ENCODE measurements around the gene HIF1A. TPM values are rescaled to one million over a fixed set of nuclear protein-coding genes. Genes with fewer than 3 reads are reported as not detected.
A peak's percentile ranks its signal among the peaks of the same experiment; 100 is the strongest.

Gene HIF1A
- total RNA-seq, 1 donor from 2014 or later, result 129 TPM

DNA sequence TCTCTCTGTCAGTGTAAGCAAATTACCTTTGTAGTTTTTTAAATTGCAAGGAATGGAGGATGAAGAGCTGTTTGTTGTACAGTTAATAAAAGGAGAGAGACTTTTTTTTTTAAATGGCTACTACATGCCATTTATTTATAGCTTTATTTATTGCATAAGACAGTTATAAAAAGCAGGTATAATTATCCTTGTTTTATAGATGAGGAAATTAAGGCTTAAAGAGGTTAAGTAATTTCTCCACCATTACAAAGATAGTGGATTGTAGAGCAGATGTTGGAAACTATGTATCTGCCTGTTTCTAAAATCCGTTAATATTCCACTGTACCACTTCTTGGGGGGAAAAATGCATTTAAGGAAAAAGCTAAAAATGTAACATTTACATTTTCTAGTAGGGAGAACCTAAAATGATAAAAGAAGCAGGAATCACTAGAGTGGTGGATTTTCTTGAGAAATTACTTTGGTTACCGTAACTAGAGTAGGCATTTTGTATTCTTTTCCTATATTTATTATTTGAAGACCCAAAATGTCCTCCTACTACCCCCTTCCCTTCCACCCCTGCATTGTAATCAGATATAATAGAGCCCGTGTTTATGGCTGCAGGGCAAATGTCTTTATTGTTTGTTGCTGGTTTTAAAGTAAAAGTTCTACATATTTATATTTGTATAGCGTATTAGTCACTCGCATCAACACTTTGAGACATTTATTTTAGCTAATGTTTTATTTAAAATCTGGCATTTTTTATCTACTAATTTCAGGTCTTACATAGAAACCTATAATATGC lies 69.2 kb downstream of the HIF1A start:
- peaks cover 49% of the 10 kb centered on the region for H3K4me1 Mint-ChIP-seq
- no peak overlapping the region for H3K27ac Mint-ChIP-seq (ENCODE audit: unreplicated experiment)
- DNase-seq (ENCODE audit: low read depth, low spot score), result no peak
- peak overlapping the region; percentile 99 for H3K4me3 Mint-ChIP-seq
- H3K36me3 Mint-ChIP-seq (ENCODE audit: low read depth), result no peaks in the 10 kb centered on the region
- TF ChIP-seq, protein P1, sequence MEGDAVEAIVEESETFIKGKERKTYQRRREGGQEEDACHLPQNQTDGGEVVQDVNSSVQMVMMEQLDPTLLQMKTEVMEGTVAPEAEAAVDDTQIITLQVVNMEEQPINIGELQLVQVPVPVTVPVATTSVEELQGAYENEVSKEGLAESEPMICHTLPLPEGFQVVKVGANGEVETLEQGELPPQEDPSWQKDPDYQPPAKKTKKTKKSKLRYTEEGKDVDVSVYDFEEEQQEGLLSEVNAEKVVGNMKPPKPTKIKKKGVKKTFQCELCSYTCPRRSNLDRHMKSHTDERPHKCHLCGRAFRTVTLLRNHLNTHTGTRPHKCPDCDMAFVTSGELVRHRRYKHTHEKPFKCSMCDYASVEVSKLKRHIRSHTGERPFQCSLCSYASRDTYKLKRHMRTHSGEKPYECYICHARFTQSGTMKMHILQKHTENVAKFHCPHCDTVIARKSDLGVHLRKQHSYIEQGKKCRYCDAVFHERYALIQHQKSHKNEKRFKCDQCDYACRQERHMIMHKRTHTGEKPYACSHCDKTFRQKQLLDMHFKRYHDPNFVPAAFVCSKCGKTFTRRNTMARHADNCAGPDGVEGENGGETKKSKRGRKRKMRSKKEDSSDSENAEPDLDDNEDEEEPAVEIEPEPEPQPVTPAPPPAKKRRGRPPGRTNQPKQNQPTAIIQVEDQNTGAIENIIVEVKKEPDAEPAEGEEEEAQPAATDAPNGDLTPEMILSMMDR (conservative IDR thresholded peaks at IDR 0.05), result no peak
- H3K9me3 Mint-ChIP-seq, result no peaks in the 10 kb centered on the region
- no peaks in the 10 kb centered on the region for H3K27me3 Mint-ChIP-seq (ENCODE audit: low read depth)

DNA sequence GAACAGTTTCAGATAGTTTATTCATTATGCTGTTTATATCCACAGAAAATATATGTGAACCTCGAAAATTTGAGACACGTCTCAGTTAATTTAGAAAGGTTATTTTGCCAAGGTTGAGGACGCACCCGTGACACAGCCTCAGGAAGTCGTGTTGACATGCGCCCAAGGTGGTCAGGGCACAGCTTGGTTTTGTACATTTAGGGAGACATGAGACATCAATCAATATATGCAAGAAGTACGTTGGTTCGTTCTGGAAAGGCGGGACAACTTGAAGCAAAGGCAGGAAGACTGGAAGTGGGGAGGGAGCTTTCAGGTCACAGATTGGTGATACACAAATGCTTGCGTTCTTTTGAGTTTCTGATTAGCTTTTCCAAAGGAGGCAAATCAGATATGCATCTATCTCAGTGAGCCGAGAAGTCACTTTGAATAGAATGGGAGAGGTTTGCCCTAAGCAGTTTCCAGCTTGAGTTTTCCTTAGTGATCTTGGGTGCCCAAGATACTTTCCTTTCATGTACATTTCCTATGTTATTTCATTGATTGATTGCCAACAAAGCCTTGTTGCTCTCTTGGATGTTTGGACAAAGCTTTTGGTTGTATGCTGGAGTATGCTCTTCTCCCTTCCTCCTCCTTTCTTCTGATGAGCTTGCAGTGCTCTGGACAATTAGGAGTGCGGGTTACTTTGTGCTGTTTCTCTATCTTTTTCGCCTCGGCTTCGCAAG lies 70.1 kb downstream of the HIF1A start:
- no peaks in the 10 kb centered on the region for H3K9me3 Mint-ChIP-seq
- H3K27ac Mint-ChIP-seq (ENCODE audit: unreplicated experiment), result peak overlapping the region; percentile 91

DNA sequence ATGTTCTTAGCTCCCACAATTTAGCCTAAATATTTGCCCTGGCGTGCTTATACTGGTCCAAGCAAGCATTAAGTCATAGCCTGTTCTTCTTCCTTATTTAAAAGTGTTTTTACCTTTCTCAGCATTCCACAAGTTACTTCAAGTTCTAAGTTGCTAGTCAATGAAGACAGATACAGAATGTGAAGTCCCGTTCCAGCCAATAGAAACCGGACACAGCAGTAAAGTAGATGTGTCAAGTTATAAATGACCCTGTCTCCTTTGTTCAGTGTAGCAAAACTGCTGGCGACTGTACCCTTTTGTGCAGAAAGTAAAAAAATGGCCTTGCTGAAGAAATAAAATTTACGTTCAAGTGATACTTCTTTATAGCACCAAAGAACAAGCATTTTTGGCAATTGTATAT lies 70.8 kb downstream of the HIF1A start:
- Mint-ChIP-seq H3K27me3 (ENCODE audit: low read depth) (no peaks in the 10 kb centered on the region), H3K36me3 (ENCODE audit: low read depth) (no peaks in the 10 kb centered on the region), H3K9me3 (no peaks in the 10 kb centered on the region), H3K4me3 (peak overlapping the region; percentile 99), H3K27ac (ENCODE audit: unreplicated experiment) (no peak overlapping the region), H3K4me1 (peaks cover 49% of the 10 kb centered on the region)
- TF ChIP-seq, protein P1 (conservative IDR thresholded peaks at IDR 0.05), result no peak
- DNase-seq (ENCODE audit: low read depth, low spot score), result no peak

More for the DNA sequence above, 70.1 kb downstream of the HIF1A start:
- H3K4me1 Mint-ChIP-seq, result peaks cover 49% of the 10 kb centered on the region
- TF ChIP-seq, protein P1 (conservative IDR thresholded peaks at IDR 0.05), result no peak
- H3K36me3 Mint-ChIP-seq (ENCODE audit: low read depth), result no peaks in the 10 kb centered on the region
- peak overlapping the region; percentile 99 for H3K4me3 Mint-ChIP-seq
- no peak for DNase-seq (ENCODE audit: low read depth, low spot score)
- H3K27me3 Mint-ChIP-seq (ENCODE audit: low read depth), result no peaks in the 10 kb centered on the region

DNA sequence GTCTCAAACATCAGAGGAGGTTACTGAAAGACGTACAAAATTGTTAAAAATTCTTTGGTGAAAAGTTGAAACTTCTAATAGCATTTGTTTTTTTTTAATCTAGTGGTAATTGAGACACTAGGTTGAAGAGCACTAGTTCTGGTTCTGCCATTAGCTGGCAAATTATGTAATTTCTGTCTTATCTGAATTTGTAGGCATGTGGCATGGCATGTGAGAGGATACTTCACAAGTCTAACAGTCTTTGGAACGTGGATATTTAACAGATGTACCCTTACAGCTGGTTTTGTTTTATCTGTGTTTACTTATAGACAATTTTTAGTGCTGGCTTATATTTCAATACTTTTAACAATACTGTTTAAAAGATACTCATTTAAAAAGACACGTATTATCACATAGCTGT lies 72.9 kb downstream of the HIF1A start:
- no peak for DNase-seq (ENCODE audit: low read depth, low spot score)
- no peak overlapping the region for H3K27ac Mint-ChIP-seq (ENCODE audit: unreplicated experiment)
- TF ChIP-seq, protein P1 (conservative IDR thresholded peaks at IDR 0.05), result no peak
- H3K4me1 Mint-ChIP-seq, result peaks cover 31% of the 10 kb centered on the region
- no peaks in the 10 kb centered on the region for H3K27me3 Mint-ChIP-seq (ENCODE audit: low read depth)
- H3K36me3 Mint-ChIP-seq (ENCODE audit: low read depth), result peaks cover 3% of the 10 kb centered on the region
- H3K4me3 Mint-ChIP-seq, result no peak overlapping the region
- no peaks in the 10 kb centered on the region for H3K9me3 Mint-ChIP-seq

DNA sequence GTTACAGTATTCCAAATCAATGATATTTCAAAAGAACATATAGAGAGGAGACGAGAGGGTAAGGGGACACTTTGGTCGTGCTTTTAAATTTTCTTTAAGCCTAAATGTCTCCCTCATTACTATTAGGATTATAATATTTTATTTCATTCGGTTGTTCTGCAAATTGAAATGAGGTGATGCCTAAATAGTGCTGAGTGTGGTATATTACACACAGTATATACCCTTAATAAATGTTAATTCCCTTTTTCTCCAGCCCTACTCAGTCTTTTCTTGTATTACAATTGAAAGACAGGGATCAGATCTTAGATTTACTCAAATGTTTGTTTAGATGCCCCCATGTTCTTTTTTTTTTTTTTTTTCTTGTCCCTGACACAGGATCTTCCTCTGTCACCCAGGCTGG lies 74.6 kb downstream of the HIF1A start:
- peaks cover 18% of the 10 kb centered on the region for H3K4me1 Mint-ChIP-seq
- peaks cover 3% of the 10 kb centered on the region for H3K36me3 Mint-ChIP-seq (ENCODE audit: low read depth)
- no peak overlapping the region for H3K27ac Mint-ChIP-seq (ENCODE audit: unreplicated experiment)

More for the DNA sequence above, 74.6 kb downstream of the HIF1A start:
- TF ChIP-seq, protein P1 (conservative IDR thresholded peaks at IDR 0.05), result no peak
- no peak for DNase-seq (ENCODE audit: low read depth, low spot score)
- Mint-ChIP-seq H3K4me3 (no peak overlapping the region), H3K9me3 (no peaks in the 10 kb centered on the region), H3K27me3 (ENCODE audit: low read depth) (no peaks in the 10 kb centered on the region)

All from neural crest cell (in vitro differentiated cells).